BLaER1 treated with 17β-estradiol and CSF1 and Interleukin-3, amounts not matched to agents 10 nM and 100 nM (cell line): ENCODE results near the gene CHN2.

Experiments
- H3K27ac ChIP-seq, 11 experiments: shearing (Covaris generic); formaldehyde crosslinking; 2 replicates each; pipeline ENCODE4 v1.8.1; 2022
- H3K27me3 ChIP-seq, 11 experiments: shearing (Covaris generic); formaldehyde crosslinking; 2 replicates each; pipeline ENCODE4 v1.8.1; 2022
- H3K36me3 ChIP-seq, 11 experiments: shearing (Covaris generic); formaldehyde crosslinking; 2 replicates each; pipeline ENCODE4 v1.8.1; 2022
- H3K4me1 ChIP-seq, 10 experiments: shearing (Covaris generic); formaldehyde crosslinking; 2 replicates each; pipeline ENCODE4 v1.8.1; 2022
- H3K4me2 ChIP-seq, 11 experiments: shearing (Covaris generic); formaldehyde crosslinking; 2 replicates each; pipeline ENCODE4 v1.8.1; 2022
- H3K4me3 ChIP-seq, 10 experiments: shearing (Covaris generic); formaldehyde crosslinking; 2 replicates each; pipeline ENCODE4 v1.8.1; 2022
- H3K9ac ChIP-seq, 11 experiments: shearing (Covaris generic); formaldehyde crosslinking; 2 replicates each; pipeline ENCODE4 v1.8.1; 2022
- H3K9me3 ChIP-seq, 11 experiments: shearing (Covaris generic); formaldehyde crosslinking; replicated peaks in 1 of 11; 2 replicates each; pipeline ENCODE4 v1.8.1; 2022
- H4K20me1 ChIP-seq, 11 experiments: shearing (Covaris generic); formaldehyde crosslinking; 2 replicates each; pipeline ENCODE4 v1.8.1; 2022
- Cebpa-rat ChIP-seq, 11 experiments: shearing (Covaris generic); IDR thresholded peaks; 2 replicates each; pipeline ENCODE4 v1.8.1; 2022

The CHN2 gene

DNA sequence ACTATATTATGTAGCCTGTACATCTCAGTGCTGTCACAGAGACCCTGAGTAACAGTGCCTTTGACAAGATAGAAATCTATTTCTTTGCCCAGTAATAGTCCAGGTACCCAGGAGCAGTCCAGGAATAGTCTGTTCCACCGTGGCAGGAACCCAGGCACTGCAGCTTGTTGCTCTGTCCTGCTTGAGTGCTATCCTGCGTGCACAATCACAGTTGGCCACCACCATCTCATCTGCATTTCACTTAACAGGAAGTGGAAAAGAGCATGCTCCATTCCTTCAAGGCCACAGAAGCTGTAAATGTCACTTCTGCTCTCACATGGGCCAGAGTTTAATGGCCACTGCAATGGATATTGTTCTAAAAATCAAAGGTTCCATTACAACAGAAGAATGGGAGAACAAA is 307.6 kb downstream of the CHN2 start:
- TF ChIP-seq Cebpa-rat (IDR thresholded peaks at IDR 0.05), result no peak
- H3K9ac ChIP-seq, result no peak overlapping the region
- no peaks in the 10 kb centered on the region for H3K27me3 ChIP-seq
- peaks cover 0 to 6% (median 0%) of the 10 kb centered on the region in 10 experiments; a peak in 3 of 20 replicates for H3K4me1 ChIP-seq
- no peaks in the 10 kb centered on the region for H4K20me1 ChIP-seq
- H3K4me3 ChIP-seq, result no peak overlapping the region
- no peaks in the 10 kb centered on the region for H3K9me3 ChIP-seq
- H3K36me3 ChIP-seq, result no peaks in the 10 kb centered on the region
- H3K27ac ChIP-seq, result no peak overlapping the region
- H3K4me2 ChIP-seq, result peak overlapping the region in 4 of 11 experiments; percentile 5 to 28 (median 12); a peak in 1 of 22 replicates

- H3K27me3 ChIP-seq, result no peaks in the 10 kb centered on the region
- H4K20me1 ChIP-seq, result no peaks in the 10 kb centered on the region
- H3K9ac ChIP-seq, result no peak overlapping the region
- peaks cover 0 to 12% (median 0%) of the 10 kb centered on the region in 11 experiments; a peak in 3 of 22 replicates for H3K9me3 ChIP-seq
- H3K4me2 ChIP-seq, result no peak overlapping the region
- H3K4me3 ChIP-seq, result no peak overlapping the region
- H3K36me3 ChIP-seq, result no peaks in the 10 kb centered on the region
- no peak for TF ChIP-seq Cebpa-rat (IDR thresholded peaks at IDR 0.05)
- no peak overlapping the region for H3K27ac ChIP-seq
- peaks cover 0 to 11% (median 3%) of the 10 kb centered on the region in 10 experiments; a peak in 8 of 20 replicates for H3K4me1 ChIP-seq
Measured at GRCh38 chr7:29505931-29506330, 311.4 kb downstream of the CHN2 start.

GRCh38 chr7:29508608-29509007 is 314.0 kb downstream of the CHN2 start:
- H3K27me3 ChIP-seq, result no peaks in the 10 kb centered on the region
- H3K4me2 ChIP-seq, result no peak overlapping the region
- H3K4me3 ChIP-seq, result no peak overlapping the region
- H3K9me3 ChIP-seq, result peaks cover 0 to 12% (median 0%) of the 10 kb centered on the region in 11 experiments; a peak in 3 of 22 replicates
- H3K9ac ChIP-seq, result no peak overlapping the region
- peaks cover 0 to 18% (median 15%) of the 10 kb centered on the region in 10 experiments; a peak in 16 of 20 replicates for H3K4me1 ChIP-seq
- no peaks in the 10 kb centered on the region for H3K36me3 ChIP-seq
- no peak overlapping the region for H3K27ac ChIP-seq
- H4K20me1 ChIP-seq, result no peaks in the 10 kb centered on the region
- no peak for TF ChIP-seq Cebpa-rat (IDR thresholded peaks at IDR 0.05)

- no peak for TF ChIP-seq Cebpa-rat (IDR thresholded peaks at IDR 0.05)
- H3K36me3 ChIP-seq, result no peaks in the 10 kb centered on the region
Measured at GRCh38 chr7:29510028-29510427, 315.5 kb downstream of the CHN2 start.

DNA sequence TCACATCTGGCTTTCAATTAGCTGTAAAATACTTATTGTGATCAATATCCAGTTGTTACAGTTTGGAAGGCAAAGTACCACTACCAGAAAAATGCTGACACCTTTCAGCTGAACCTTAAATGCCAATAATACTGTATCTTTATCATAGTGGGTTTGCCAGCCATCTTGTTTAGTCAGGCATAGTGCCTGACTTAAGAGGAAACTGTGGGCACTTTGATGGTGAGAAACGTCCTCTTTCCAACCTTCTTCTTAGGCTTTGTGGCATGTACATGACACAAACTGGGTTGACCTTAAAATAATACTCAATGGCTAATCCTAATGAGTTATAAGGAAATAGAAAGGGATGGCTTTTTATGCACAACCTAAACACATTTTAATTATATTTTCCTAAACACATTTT is 316.8 kb downstream of the CHN2 start:
- no peaks in the 10 kb centered on the region for H3K27me3 ChIP-seq
- peaks cover 0 to 12% (median 0%) of the 10 kb centered on the region in 11 experiments; a peak in 3 of 22 replicates for H3K9me3 ChIP-seq
- peaks cover 0 to 18% (median 13%) of the 10 kb centered on the region in 10 experiments; a peak in 16 of 20 replicates for H3K4me1 ChIP-seq
- no peak overlapping the region for H3K27ac ChIP-seq
- H3K4me2 ChIP-seq, result peak overlapping the region in 10 of 11 experiments; percentile 4 to 55 (median 44); a peak in 14 of 22 replicates
- H3K9ac ChIP-seq, result no peak overlapping the region
- H3K4me3 ChIP-seq, result no peak overlapping the region
- H3K36me3 ChIP-seq, result no peaks in the 10 kb centered on the region
- TF ChIP-seq Cebpa-rat (IDR thresholded peaks at IDR 0.05), result no peak
- no peaks in the 10 kb centered on the region for H4K20me1 ChIP-seq

More at GRCh38 chr7:29510028-29510427, 315.5 kb downstream of the CHN2 start:
- H3K4me3 ChIP-seq, result no peak overlapping the region
- no peaks in the 10 kb centered on the region for H4K20me1 ChIP-seq
- H3K4me1 ChIP-seq, result peaks cover 0 to 18% (median 15%) of the 10 kb centered on the region in 10 experiments; a peak in 16 of 20 replicates
- no peaks in the 10 kb centered on the region for H3K27me3 ChIP-seq
- peaks cover 0 to 12% (median 0%) of the 10 kb centered on the region in 11 experiments; a peak in 3 of 22 replicates for H3K9me3 ChIP-seq
- no peak overlapping the region for H3K9ac ChIP-seq
- no peak overlapping the region; a peak in 1 of 22 replicates for H3K4me2 ChIP-seq
- no peak overlapping the region for H3K27ac ChIP-seq

DNA sequence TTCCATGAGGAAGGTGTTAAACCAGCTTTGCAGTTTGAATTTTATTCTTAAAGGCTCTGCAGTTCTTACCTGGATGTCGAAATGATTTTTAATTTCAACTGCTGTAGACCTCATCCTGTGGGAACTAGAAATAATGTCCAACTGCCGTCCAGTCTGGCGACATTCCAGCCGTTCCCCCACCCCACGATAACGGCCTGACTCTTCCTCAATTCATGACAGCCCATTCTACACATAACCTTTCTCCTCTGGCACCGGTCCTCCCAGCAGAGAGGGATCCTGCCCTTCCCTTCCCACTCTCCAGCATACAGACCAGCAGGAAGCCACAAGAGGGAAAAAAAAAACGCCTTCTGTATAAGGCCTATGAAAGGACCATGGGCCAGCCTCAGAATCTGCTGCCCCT is 317.3 kb downstream of the CHN2 start:
- Histone ChIP-seq H3K4me2 (peak overlapping the region in 9 of 11 experiments; percentile 24 to 62 (median 51); a peak in 16 of 22 replicates), H3K27ac (no peak overlapping the region), H3K4me1 (peaks cover 0 to 18% (median 13%) of the 10 kb centered on the region in 10 experiments; a peak in 16 of 20 replicates), H3K9me3 (peaks cover 0 to 12% (median 0%) of the 10 kb centered on the region in 11 experiments; a peak in 3 of 22 replicates), H3K27me3 (no peaks in the 10 kb centered on the region), H3K36me3 (no peaks in the 10 kb centered on the region), H3K4me3 (no peak overlapping the region), H4K20me1 (no peaks in the 10 kb centered on the region), H3K9ac (no peak overlapping the region)
- no peak for TF ChIP-seq Cebpa-rat (IDR thresholded peaks at IDR 0.05)

DNA sequence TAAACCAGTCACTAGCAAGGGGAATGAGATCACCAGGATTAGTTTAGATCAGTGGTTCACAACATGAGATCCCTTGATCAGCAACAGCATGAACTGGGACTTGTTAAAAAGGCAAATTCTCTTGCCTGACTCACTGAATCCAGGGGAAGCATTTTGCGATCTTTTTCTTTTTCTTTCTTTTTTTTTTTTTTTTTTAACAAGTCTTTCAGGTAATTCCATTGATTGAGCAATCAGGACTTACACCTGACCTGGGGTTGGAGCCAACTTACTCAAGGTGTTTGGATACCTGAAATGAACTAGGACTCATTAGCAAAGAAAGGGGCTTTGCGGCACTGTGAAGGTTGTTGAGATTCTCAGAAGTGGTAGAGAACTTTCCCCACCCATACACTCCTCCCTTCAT is 321.9 kb downstream of the CHN2 start:
- TF ChIP-seq Cebpa-rat (IDR thresholded peaks at IDR 0.05), result no peak
- H3K4me2 ChIP-seq, result no peak overlapping the region
- H3K27ac ChIP-seq, result no peak overlapping the region
- no peak overlapping the region for H3K9ac ChIP-seq
- H3K36me3 ChIP-seq, result no peaks in the 10 kb centered on the region
- no peaks in the 10 kb centered on the region for H3K27me3 ChIP-seq
- H4K20me1 ChIP-seq, result no peaks in the 10 kb centered on the region
- peaks cover 0 to 8% (median 2%) of the 10 kb centered on the region in 11 experiments; a peak in 8 of 22 replicates for H3K9me3 ChIP-seq
- H3K4me1 ChIP-seq, result peaks cover 0 to 8% (median 7%) of the 10 kb centered on the region in 10 experiments; a peak in 16 of 20 replicates
- no peak overlapping the region for H3K4me3 ChIP-seq

GRCh38 chr7:29518616-29519015 is 324.0 kb downstream of the CHN2 start:
- no peak overlapping the region for H3K9ac ChIP-seq
- H3K4me1 ChIP-seq, result no peaks in the 10 kb centered on the region
- no peak for TF ChIP-seq Cebpa-rat (IDR thresholded peaks at IDR 0.05)

DNA sequence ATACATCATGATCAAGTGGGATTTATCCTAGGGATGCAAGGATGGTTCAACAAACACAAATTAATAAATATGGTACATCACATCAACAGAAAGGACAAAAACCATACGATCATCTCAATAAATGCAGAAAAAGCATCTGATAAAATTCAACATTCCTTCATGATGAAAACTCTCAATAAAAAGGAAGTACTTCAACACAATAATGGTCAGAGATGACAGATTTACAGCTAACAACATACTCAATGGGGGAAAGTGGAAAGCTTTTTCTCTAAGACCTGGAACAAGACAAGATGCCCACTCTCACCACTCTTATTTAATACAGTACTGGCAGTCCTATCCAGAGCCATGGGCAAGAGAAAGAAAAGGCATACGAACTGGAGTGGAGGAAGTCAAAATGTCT is 329.2 kb downstream of the CHN2 start:
- Histone ChIP-seq H4K20me1 (no peaks in the 10 kb centered on the region), H3K9me3 (peaks cover 4 to 18% (median 8%) of the 10 kb centered on the region in 11 experiments; a peak in 15 of 22 replicates), H3K4me3 (no peak overlapping the region), H3K4me1 (no peaks in the 10 kb centered on the region), H3K36me3 (no peaks in the 10 kb centered on the region), H3K27ac (no peak overlapping the region), H3K4me2 (no peak overlapping the region), H3K27me3 (no peaks in the 10 kb centered on the region), H3K9ac (no peak overlapping the region)
- no peak for TF ChIP-seq Cebpa-rat (IDR thresholded peaks at IDR 0.05)

More at GRCh38 chr7:29518616-29519015, 324.0 kb downstream of the CHN2 start:
- Histone ChIP-seq H4K20me1 (no peaks in the 10 kb centered on the region), H3K4me2 (no peak overlapping the region), H3K9me3 (peaks cover 0 to 18% (median 8%) of the 10 kb centered on the region in 11 experiments; a peak in 13 of 22 replicates), H3K4me3 (no peak overlapping the region), H3K27ac (no peak overlapping the region), H3K27me3 (no peaks in the 10 kb centered on the region), H3K36me3 (no peaks in the 10 kb centered on the region)
